Stimulated activated CD4-positive, alpha-beta T cell treated with anti-CD3 and anti-CD28 coated beads, Interleukin-4, amount 100 ng/mL, for 48 hours (primary cell): ENCODE measurements around the gene YIPF3.
"Not testable (repeated sequence)": the region's sequence is repeated elsewhere in the genome, so short reads cannot be mapped to it uniquely, and the experiment has no call there.

Experiments used
- DNase-seq, 2 donors: peaks; one replicate each; pipeline ENCODE4 v3.0.0-alpha.2; 2020; ENCODE audit warnings: low read depth in 2 of 2

YIPF3 gene

DNA sequence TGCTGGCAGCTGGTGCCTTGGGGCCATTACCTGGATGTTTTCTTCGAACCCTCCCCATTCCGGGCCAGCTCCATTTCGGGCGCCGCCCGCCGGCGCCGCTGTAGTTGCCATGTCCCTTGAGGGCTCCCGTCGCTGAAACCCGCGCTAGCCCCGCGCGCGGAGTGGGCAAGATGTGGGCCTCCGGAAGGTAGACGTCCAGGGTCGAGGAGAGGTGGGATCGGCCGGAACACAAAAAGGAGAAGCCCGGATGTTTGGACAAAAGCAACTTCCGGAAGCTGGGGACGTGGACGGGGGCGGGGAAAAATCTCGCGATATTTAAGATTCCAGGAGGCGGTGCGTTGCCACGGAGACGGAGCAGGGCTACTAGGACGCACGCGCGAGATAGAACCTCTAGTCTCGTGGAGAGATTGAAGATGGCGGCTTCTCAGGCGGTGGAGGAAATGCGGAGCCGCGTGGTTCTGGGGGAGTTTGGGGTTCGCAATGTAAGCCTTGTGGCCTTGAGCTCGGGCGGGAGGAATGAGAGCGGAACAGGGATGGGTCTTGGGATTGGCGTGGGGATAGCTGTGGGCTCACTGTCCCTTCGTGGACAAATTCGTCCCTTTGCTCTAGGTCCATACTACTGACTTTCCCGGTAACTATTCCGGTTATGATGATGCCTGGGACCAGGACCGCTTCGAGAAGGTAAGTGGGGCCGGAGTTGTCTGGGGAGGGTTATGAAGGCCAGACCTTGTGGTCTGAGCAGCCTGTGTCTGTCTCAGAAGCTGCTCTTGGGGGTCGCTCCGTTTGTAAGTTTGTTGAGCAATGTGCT, at the start of gene YIPF3, which contains the start of gene POLR1C:
TSS of gene YIPF3 (minus strand) at position 230 of the 808 bp plus-strand sequence. CDS start at position 111, 119 bp downstream.
TSS of gene POLR1C (plus strand) at position 393 of the 808 bp plus-strand sequence. CDS start at position 414, 21 bp downstream.
- DNase-seq, result peak; percentile 94 to 97

DNA sequence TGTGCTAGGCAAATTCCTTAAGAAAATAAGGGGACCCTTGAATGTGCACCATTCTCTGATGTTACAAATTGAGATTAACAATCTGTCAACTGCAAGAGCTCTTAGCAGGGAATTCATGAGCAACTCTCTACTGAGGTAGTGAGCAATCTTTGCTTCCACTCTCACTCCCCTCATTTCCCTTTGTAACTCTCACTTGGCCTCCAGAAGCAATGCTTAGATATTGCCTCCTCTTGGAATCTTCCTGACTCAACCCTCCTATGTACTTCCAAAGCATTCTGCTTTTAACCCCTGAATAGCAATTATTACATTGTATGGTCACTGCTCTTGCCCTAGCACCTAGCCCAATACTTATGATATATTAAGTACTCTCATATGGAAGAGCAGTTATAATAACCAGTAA, 42.6 kb upstream of the YIPF3 start:
- DNase-seq, result no peak

DNA sequence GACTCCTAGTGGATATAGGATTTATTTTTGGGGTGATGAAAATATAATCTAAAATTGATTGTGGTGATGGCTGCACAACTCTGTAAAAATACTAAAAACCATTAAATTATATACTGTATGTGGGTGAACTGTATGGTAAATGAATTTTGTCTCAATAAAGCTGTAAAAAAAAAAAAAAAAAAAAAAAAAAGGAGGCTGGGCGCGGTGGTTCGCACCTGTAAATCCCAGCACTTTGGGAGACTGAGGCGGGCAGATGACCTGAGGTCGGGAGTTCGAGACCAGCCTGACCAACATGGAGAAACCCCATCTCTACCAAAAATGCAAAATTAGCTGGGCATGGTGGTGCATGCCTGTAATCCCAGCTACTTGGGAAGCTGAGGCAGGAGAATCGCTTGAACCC, 40.9 kb upstream of the YIPF3 start:
- not testable (repeated sequence) for DNase-seq

DNA sequence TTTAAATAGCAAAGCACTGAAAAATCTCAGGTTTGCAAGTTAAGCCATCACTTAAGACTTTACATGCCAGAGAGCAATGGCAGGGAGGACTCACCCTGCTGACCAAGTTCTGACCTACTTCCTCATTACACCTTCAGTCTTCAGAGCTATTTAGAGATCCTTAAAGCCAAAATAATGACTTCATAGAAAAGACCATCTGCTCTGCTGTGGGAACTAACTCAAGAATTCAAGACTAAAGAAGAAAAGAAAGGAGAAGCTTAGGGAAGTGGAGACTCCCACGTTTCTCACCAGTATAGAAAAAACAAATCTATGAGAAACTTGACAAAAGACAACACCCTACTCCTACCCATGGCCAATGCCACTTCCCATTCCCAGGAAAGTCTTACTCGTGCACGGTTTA, 30.5 kb upstream of the YIPF3 start:
- DNase-seq, result no peak

DNA sequence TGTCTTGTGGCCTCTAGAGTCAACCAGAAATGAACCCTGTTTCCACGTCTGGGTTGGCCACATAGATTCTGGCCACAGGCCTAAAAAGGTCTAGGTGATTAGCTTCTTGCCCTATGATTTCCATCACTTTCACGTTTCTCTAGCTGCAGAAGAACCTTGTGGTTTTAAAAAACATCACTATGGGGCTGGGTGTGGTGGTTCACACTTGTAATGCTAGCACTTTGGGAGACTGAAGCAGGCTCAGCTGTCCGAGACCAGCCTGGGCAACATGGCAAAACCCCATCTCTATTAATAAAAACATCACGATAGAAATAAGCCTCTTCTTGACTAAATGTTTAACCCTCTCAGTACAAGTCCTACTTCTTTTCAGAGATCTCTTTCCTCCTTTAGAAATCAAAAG, 27.7 kb upstream of the YIPF3 start:
- DNase-seq, result no peak

DNA sequence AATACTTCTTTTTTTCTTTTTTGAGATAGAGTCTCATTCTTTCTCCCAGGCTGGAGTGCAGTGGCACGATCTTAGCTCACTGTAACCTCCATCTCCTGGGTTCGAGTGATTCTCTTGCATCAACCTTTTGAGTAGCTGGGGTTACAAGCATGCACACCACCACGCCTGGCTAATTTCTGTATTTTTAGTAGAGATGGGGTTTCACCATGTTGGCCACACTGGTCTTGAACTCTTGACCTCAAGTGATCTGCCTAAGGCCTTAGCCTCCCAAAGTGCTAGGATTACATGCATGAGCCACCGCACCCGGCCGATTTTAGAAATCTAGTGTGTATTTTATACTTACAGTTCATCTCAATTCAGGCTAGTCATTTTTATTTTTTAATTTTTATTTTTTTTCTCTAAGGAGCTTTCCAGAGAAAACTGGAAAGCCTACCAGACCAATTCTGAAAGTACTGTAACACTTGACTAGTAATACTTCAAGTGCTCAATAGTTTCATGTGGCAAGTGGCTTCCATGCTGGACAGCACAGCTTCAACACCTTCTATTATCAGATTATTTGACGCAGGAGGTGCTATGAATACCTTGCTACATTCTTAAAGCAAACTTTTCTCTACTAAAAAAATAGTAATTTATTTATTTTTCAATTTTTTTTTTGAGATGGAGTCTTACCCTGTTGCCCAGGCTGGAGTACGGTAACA, 25.2 kb upstream of the YIPF3 start:
- no peak for DNase-seq

- no peak for DNase-seq
Observed at GRCh38 chr6:43540507-43540906, 23.8 kb upstream of the YIPF3 start.

DNA sequence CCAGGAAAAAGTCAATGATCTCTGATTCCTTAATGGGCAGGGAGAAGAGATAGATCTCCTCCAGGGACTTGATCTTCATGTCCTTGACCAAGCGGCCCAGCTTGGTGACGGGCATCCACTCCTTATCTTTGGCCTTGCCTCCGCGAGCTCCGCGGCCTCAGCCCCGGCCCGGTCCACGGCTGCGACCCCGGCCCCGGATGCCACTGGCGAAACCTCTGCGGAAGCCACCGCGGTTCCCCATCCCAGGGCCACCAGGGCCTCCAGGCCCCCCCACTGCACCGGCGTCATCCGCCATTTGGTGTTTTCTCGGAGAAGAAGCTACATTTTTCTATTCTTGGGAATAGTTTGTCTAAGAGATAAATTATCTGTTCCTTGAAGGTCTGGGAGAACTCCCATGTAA, 22.7 kb upstream of the YIPF3 start:
- not testable (repeated sequence) for DNase-seq

- DNase-seq, result not testable (repeated sequence)
Observed at GRCh38 chr6:43538986-43539385, 22.3 kb upstream of the YIPF3 start.

DNA sequence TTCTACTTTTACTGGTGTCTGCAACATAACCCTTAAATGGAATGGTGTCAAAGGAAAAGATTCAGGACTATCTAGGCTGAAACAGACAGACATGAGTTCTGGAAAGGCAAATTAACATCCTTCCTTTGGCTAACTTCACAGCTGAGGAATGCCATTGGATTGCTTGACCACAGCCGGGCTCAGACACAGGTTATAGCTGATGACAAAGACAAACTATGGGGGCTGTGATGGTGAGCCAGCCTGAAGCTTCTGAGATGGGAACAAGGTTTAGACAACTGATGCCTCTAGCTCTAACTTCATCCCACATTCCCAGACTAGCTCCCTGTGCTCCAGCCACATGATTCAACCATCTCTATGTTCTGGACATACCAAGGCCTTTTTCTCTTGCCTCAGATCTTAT, 15.5 kb upstream of the YIPF3 start:
- DNase-seq, result no peak

DNA sequence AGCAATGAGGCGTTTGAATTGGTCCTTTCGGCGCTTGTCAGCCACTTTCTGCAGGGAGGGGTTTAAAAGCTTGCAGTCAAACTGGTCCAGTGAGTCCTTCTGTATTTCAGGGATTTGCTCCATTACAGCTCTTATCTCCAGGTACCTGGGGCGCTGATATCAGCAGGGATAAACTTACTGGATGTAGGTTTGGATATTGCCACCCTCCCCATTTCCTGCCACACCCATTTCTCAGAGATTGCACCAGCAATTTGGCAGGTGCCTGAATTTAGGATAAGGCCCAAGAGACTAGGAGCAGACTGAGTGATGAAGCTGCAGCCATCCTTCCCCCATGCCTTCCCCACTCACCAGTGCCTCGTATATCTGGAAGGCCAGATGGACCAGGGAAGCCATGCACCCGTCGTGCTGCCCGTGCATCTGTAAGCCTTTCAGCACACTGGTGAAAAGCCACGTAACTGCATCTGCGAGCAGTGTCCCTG, 7.8 kb upstream of the YIPF3 start:
- no peak for DNase-seq

DNA sequence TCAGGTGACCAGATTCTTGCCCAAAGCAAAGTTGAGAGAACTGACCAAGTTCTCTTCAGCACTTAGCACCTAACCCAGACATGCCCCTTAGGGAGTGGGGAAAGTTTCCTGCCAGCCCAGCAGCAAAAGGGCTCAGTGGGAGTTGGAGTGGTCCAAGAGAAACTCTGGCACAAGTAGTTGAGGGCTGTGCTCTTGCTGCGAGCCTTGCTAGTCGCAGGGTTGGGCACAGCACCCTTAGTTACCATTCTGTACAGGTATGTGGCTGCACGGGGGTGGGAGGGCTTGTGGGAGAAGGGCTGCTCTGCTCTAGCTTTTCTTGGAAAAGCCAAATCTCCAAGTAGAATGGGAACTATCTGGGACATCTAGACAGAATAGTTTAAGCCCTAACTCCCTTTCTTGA, 6.6 kb upstream of the YIPF3 start:
- DNase-seq, result no peak

DNA sequence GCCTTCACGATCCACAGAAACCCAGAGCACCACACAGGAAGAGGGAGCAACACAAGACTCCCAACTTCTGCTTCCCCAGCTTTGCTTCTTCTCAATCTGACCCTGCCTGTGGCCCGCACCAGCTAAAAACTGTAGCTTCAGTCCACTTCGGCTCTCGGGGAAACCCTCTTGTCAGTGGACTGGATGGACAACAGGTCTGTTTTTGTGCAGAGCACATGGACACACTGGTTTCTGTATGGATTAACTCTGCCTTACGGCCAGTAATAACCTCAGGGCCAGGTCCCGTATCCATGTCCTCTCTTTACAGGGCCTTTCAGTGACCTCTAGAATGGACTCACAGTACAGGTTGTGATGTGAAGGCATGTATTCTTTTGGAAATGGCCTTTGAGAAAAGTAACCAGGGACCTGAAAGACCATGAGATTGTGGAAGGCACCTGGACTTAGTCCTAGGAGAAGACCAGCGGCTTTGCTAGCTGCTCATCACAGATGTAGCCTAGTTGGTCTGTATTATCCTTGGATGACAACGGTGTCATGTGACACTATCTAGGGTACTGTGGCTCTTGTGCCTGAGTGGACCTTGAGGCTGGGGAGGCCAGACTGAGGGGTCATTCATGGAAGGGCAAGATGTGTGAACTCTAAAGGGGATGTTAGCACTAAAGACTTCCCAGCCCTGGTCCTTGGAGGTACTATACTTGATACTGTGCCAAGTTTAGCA, 6.0 kb upstream of the YIPF3 start:
- no peak for DNase-seq

DNA sequence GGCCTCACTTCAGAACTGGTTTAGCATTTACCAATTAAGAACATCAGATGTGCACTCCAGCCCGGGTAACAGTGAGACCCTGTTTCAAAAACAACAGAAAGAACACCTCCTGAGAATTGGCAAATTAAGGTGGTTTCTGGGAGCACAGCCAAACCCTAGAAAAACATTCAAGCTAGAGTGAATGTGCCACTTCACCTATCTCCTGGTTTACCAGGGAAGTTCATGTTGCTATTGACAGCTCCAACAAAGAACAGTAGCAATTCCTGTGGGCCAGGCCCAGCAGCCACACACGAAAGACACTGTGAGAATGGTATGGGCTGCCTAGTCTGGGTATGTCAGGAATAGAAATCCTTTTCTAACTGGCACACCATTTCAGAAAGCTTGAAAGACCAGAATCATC, 5.1 kb upstream of the YIPF3 start:
- DNase-seq, result no peak

- DNase-seq, result no peak
Observed at GRCh38 chr6:43520097-43520496, 3.4 kb upstream of the YIPF3 start.

- no peak for DNase-seq
Observed at GRCh38 chr6:43517505-43518357, 1.0 kb upstream of the YIPF3 start.

DNA sequence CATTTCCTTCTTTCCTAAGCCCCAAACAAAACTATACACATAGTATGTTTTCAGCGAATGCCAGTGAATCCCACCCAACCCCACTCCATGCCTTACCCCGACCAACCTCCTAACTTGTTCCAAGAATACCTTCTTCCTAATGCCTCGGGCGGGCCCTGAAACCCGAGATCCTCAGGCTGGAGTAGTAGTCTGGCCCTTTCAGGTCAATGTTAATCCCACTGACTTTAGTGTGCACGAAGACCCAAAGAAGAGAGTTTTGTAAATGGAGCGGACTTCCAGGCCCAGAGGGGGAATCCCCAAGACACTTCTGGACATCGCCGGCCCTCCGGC, 394 bp downstream of the YIPF3 start:
- DNase-seq, result no peak

DNA sequence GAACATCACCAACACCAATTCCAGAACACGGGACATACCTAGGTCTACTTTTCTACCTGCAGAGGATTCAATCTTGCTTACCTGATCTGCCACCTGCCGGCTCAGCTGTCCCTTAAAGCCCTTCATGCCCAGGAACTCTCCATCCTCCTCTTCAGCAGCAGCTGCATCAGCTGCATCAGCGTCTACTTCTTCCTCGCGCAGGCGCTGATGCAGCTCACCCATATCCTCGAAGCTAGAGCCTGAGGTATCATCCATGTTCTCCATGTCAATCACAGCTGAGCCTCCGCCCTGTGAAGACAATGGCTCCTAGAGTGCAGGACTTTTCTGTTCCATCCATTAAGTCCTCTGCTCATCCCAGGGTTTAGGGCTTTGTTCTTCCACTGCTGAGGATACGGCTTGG, 918 bp downstream of the YIPF3 start:
- no peak for DNase-seq

DNA sequence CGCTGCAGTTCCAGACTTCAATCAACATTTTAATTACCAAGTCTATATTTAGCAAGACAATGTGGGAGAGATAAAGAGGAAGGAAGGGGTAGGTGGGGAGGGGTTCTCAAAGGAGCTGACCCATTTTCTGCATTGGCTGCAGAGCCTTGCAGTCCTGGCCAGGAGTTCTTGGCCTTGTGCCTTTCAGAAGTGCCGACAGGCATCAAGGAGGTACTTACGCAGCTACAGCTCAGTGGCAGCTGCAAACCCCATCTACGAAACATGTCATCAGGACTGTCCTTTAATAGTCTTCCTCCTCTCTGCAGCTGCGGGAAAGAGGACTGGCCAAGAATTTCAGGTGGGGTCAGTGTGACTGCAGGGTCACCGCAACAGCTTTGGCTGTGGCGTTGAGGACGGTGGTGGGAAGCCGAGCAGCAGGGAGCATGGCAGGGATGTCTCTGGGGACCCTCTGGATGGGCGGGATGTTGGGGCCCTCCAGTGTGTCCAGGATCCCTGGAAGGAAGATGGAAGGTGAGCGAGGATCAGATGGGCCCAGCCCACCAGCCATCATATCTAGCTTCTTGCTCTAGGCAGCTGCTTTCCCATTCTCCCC, 4.8 kb downstream of the YIPF3 start:
- DNase-seq, result no peak

DNA sequence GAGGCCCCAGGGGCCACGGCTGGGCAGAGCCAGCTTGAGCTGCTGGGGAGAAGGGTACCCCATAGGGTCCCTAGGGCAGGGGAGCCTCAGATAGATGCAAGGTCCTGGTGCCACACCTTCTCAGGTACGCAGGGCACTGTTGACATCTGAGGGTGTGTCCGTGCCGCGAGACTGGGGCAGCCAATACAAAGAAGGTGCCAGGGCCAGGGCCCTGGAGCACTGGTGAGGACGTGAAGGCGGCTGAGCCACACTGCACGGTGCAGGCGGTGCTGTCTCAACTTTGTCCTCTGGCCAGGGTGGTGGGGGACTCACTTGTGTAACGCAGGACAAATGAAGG, 5.9 kb downstream of the YIPF3 start:
- no peak for DNase-seq
